Measurements from ENCODE around the gene CNTNAP2.

GRCh38 chr7:147885869-147886268 is 1769.3 kb downstream of the CNTNAP2 start:
- no peak for TF ChIP-seq POLR2A (IDR thresholded peaks at IDR 0.05; ENCODE audit: low read depth, low read length)
- TF ChIP-seq CTCF (conservative IDR thresholded peaks at IDR 0.05; ENCODE audit: low read depth, low read length) = no peak
- no peak for TF ChIP-seq CEBPB (IDR thresholded peaks at IDR 0.05; ENCODE audit: low read depth, low read length)
- TF ChIP-seq MXI1 (IDR thresholded peaks at IDR 0.05; ENCODE audit: borderline replicate concordance, low read depth, low read length) = no peak
